HCT116 (cell line): ENCODE results near the gene AGAP1. TPM values are rescaled to one million over a fixed set of nuclear protein-coding genes. Genes with fewer than 3 reads are reported as not detected.

Experiments used
- ATAC-seq: fragments of 200-7000 bp; cut with Tn5 transposase; 2 replicates; pipeline ENCODE4 v1.9.1; 2020; ENCODE audit warnings: mild to moderate bottlenecking, moderate library complexity
- BruUV-seq: library from RNA; stranded (reverse); fragments of 400-500 nt; replicated peaks from 2 replicates; lab custom pipeline; 2021; lab: Mats Ljungman, UMichigan
- CTCF ChIA-PET: fragments of 300-600 bp; sonication (Branson Sonifier 250); formaldehyde crosslinking; loops from one replicate; lab custom pipeline; 2021; ENCODE audit warnings: antibody characterized with exemption; lab: Charles Lee
- POLR2A ChIA-PET: fragments of 300-600, 350-600 bp; sonication (Branson Sonifier 250); formaldehyde crosslinking; loops from one replicate; lab custom pipeline; 2021; ENCODE audit warnings: antibody characterized with exemption; lab: Charles Lee
- RAD21 ChIA-PET, 2 experiments: fragments of 300-600 bp; sonication (Branson Sonifier 250); formaldehyde crosslinking; loops; one replicate each; lab custom pipeline; 2023; ENCODE audit warnings: low total read pairs in 2 of 2; ENCODE audit not compliant: uncharacterized antibody in 2 of 2, unreplicated experiment in 2 of 2, low non-redundant PET in 1 of 2; lab: Charles Lee
- DNase-seq: peaks from one replicate; pipeline ENCODE4 v3.0.0-alpha.2; 2010; ENCODE audit warnings: low read depth, low spot score
- H2AFZ ChIP-seq: fragments of 200-600 bp; shearing (Covaris generic), sonication (generic); 2 replicates; pipeline ENCODE4 v1.6.1; 2017; ENCODE audit warnings: low read depth, mixed run types, mixed read lengths, antibody characterized with exemption, low read length; ENCODE audit not compliant: poor library complexity, severe bottlenecking
- H3K27ac ChIP-seq: 2 replicates; pipeline ENCODE4 v1.5.1; 2012; ENCODE audit warnings: low read depth, low read length
- H3K27me3 ChIP-seq: fragments of 200-600 bp; sonication (generic); 2 replicates; pipeline ENCODE4 v1.6.1; 2016; ENCODE audit warnings: mixed run types, low read length, mixed read lengths; ENCODE audit not compliant: insufficient read depth
- H3K36me3 ChIP-seq, 2 experiments: fragments of 200-500 bp in 1 of 2; fragments of 200-600 bp in 1 of 2; sonication (Bioruptor generic) in 1 of 2; sonication (generic) in 1 of 2; 2 replicates each; pipeline versions ENCODE4 v1.5.1 to v1.6.1; 2014 to 2016; ENCODE audit warnings: low read length in 2 of 2, inconsistent platforms in 1 of 2, mixed read lengths in 1 of 2, mixed run types in 1 of 2; ENCODE audit not compliant: insufficient read depth in 2 of 2, control insufficient read depth in 1 of 2
- H3K4me1 ChIP-seq, 2 experiments: fragments of 200-600 bp in 1 of 2; sonication (generic) in 1 of 2; 2 replicates each; pipeline versions ENCODE4 v1.5.1 to v1.6.1; 2012 to 2017; ENCODE audit warnings: low read length in 2 of 2, inconsistent platforms in 1 of 2, mild to moderate bottlenecking in 1 of 2, mixed read lengths in 1 of 2, mixed run types in 1 of 2, moderate library complexity in 1 of 2; ENCODE audit not compliant: insufficient read depth in 2 of 2, control insufficient read depth in 1 of 2
- H3K4me2 ChIP-seq: fragments of 200-600 bp; sonication (generic); 2 replicates; pipeline ENCODE4 v1.6.1; 2017; ENCODE audit warnings: mixed run types, low read length, mixed read lengths
- H3K4me3 ChIP-seq, 2 experiments: fragments of 200-600 bp in 1 of 2; sonication (generic) in 1 of 2; replicated peaks in 1 of 2; 2 replicates each; pipeline ENCODE4 v1.5.1; 2011 to 2016; ENCODE audit warnings: low read length in 2 of 2, control low read depth in 1 of 2, low read depth in 1 of 2, mild to moderate bottlenecking in 1 of 2, mixed read lengths in 1 of 2, mixed run types in 1 of 2
- H3K79me2 ChIP-seq: fragments of 200-600 bp; sonication (generic); 2 replicates; pipeline ENCODE4 v1.6.1; 2017; ENCODE audit warnings: mild to moderate bottlenecking, mixed run types, low read length, moderate library complexity, mixed read lengths; ENCODE audit not compliant: insufficient read depth
- H3K9ac ChIP-seq: fragments of 200-600 bp; sonication (generic); 2 replicates; pipeline ENCODE4 v1.6.1; 2016; ENCODE audit warnings: low read length, mixed read lengths
- H3K9me2 ChIP-seq: fragments of 200-600 bp; sonication (generic), shearing (Covaris generic); 2 replicates; pipeline ENCODE4 v1.6.1; 2017; ENCODE audit warnings: mixed run types, mild to moderate bottlenecking, moderate library complexity; ENCODE audit not compliant: insufficient read depth
- H3K9me3 ChIP-seq, 2 experiments: fragments of 200-500 bp in 1 of 2; fragments of 200-600 bp in 1 of 2; sonication (Bioruptor generic) in 1 of 2; sonication (generic) in 1 of 2; 2 replicates each; pipeline ENCODE4 v1.6.1; 2014 to 2017; ENCODE audit warnings: low read length in 2 of 2, mixed read lengths in 2 of 2, inconsistent platforms in 1 of 2, low read depth in 1 of 2, mild to moderate bottlenecking in 1 of 2, mixed run types in 1 of 2, moderate library complexity in 1 of 2; ENCODE audit not compliant: control insufficient read depth in 1 of 2, insufficient read depth in 1 of 2
- H4K20me1 ChIP-seq: fragments of 200-600 bp; sonication (generic), shearing (Covaris generic); 2 replicates; pipeline ENCODE4 v1.6.1; 2017; ENCODE audit warnings: mixed run types, mild to moderate bottlenecking, moderate library complexity; ENCODE audit not compliant: insufficient read depth
- EGR1 ChIP-seq: IDR thresholded peaks from 2 replicates; pipeline ENCODE4 v1.6.1; 2012; ENCODE audit warnings: low read depth
- POLR2A ChIP-seq: IDR thresholded peaks from 2 replicates; pipeline ENCODE4 v1.7.0; 2011; ENCODE audit warnings: borderline replicate concordance; ENCODE audit not compliant: insufficient read depth, insufficient read length; ENCODE audit errors: extremely low read depth
- RAD21 ChIP-seq: IDR thresholded peaks from 2 replicates; pipeline ENCODE4 v1.6.1; 2012; ENCODE audit warnings: low read depth, mild to moderate bottlenecking
- YY1 ChIP-seq: IDR thresholded peaks from 2 replicates; pipeline ENCODE4 v1.6.1; 2011; ENCODE audit warnings: low read length, low read depth, moderate library complexity, mild to moderate bottlenecking; ENCODE audit not compliant: insufficient replicate concordance; ENCODE audit errors: extremely low read depth
- ZFX ChIP-seq: fragments of 450-650 bp; IDR thresholded peaks from 2 replicates; pipeline ENCODE4 v1.6.1; 2017
- intact Hi-C: fragments of 100-400 bp; cut with micrococcal nuclease; formaldehyde crosslinking; loops from 2 replicates; pipeline ENCODE4 v1.10.0; 2022
- total RNA-seq: library from RNA; stranded (reverse); gene quantifications from one replicate; pipeline ENCODE4 v1.2.1, GENCODE V29; 2021; ENCODE audit not compliant: unreplicated experiment
- TF ChIP-seq, protein P1 (sequence below): IDR thresholded peaks from 2 replicates; pipeline ENCODE4 v1.6.1; 2012; ENCODE audit warnings: low read depth
- TF ChIP-seq, protein P2 (sequence below): IDR thresholded peaks from 2 replicates; pipeline ENCODE4 v1.6.1; 2011; ENCODE audit warnings: mild to moderate bottlenecking, low read length, moderate library complexity; ENCODE audit not compliant: insufficient replicate concordance; ENCODE audit errors: extremely low read depth
- TF ChIP-seq, protein P3 (sequence below), 3 experiments: fragments of 200-600 bp in 1 of 3; sonication (generic) in 1 of 3; IDR thresholded peaks in 2 of 3; conservative IDR thresholded peaks in 1 of 3; 2 replicates each; pipeline ENCODE4 v1.5.1; 2012 to 2017; ENCODE audit warnings: low read depth in 2 of 3, low read length in 2 of 3, antibody characterized with exemption in 1 of 3, borderline replicate concordance in 1 of 3, control low read depth in 1 of 3, mild to moderate bottlenecking in 1 of 3, mixed read lengths in 1 of 3, mixed run types in 1 of 3, moderate library complexity in 1 of 3; ENCODE audit not compliant: insufficient read depth in 1 of 3

The AGAP1 gene
- total RNA-seq, 1 experiment from 2014 or later = 43.8 TPM

DNA sequence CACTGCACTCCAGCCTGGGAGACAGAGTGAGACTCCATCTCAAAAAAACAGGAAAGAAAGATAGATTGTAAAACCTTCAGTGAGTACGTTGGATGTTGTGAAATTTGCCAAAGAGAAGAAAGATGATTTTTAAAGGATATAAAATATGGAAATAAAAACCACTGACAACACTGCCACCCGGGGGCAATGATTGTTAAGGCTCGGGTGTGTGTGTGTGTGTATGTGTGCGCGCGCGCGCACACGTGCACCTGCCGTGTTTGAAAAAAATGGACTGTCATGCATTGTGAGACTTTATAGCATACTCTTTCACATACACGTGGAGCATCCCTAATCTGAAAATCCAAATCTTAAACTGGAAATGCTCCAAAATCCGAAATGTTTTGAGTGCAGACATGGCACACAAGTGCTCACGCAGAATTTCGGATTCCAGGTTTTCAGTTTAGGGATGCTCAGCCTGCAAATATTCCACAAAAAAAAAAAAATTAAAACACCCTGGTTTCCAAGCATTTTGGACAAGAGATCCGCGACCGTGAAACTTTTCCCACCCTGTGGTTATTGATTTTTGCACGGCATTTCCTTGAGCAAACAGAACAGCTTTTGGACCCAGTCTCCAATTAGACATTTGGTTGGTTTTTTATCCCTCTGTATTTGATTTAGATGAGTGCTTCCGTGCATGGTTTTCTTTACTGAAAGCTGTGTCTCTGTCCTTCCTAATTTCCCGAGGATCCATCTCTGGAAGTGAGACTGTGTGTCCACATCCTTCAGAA, 269.2 kb downstream of the AGAP1 start:
- ChIA-PET POLR2A (no interaction called here), RAD21 (no interaction called here), CTCF (interaction anchor here (1.2 kb wide), 1 partner anchor 16 kb away, joined by 3 read pairs; no protein-coding TSS in a partner anchor)
- TF ChIP-seq POLR2A (no peak), YY1 (no peak), ZFX (no peak), EGR1 (no peak), RAD21 (0 out of 2 replicates have a peak, but pooled peaks have one; percentile 13)
- TF ChIP-seq, protein P1, sequence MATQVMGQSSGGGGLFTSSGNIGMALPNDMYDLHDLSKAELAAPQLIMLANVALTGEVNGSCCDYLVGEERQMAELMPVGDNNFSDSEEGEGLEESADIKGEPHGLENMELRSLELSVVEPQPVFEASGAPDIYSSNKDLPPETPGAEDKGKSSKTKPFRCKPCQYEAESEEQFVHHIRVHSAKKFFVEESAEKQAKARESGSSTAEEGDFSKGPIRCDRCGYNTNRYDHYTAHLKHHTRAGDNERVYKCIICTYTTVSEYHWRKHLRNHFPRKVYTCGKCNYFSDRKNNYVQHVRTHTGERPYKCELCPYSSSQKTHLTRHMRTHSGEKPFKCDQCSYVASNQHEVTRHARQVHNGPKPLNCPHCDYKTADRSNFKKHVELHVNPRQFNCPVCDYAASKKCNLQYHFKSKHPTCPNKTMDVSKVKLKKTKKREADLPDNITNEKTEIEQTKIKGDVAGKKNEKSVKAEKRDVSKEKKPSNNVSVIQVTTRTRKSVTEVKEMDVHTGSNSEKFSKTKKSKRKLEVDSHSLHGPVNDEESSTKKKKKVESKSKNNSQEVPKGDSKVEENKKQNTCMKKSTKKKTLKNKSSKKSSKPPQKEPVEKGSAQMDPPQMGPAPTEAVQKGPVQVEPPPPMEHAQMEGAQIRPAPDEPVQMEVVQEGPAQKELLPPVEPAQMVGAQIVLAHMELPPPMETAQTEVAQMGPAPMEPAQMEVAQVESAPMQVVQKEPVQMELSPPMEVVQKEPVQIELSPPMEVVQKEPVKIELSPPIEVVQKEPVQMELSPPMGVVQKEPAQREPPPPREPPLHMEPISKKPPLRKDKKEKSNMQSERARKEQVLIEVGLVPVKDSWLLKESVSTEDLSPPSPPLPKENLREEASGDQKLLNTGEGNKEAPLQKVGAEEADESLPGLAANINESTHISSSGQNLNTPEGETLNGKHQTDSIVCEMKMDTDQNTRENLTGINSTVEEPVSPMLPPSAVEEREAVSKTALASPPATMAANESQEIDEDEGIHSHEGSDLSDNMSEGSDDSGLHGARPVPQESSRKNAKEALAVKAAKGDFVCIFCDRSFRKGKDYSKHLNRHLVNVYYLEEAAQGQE = no peak
- TF ChIP-seq, protein P2, sequence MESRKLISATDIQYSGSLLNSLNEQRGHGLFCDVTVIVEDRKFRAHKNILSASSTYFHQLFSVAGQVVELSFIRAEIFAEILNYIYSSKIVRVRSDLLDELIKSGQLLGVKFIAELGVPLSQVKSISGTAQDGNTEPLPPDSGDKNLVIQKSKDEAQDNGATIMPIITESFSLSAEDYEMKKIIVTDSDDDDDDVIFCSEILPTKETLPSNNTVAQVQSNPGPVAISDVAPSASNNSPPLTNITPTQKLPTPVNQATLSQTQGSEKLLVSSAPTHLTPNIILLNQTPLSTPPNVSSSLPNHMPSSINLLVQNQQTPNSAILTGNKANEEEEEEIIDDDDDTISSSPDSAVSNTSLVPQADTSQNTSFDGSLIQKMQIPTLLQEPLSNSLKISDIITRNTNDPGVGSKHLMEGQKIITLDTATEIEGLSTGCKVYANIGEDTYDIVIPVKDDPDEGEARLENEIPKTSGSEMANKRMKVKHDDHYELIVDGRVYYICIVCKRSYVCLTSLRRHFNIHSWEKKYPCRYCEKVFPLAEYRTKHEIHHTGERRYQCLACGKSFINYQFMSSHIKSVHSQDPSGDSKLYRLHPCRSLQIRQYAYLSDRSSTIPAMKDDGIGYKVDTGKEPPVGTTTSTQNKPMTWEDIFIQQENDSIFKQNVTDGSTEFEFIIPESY = no peak
- TF ChIP-seq, protein P3, sequence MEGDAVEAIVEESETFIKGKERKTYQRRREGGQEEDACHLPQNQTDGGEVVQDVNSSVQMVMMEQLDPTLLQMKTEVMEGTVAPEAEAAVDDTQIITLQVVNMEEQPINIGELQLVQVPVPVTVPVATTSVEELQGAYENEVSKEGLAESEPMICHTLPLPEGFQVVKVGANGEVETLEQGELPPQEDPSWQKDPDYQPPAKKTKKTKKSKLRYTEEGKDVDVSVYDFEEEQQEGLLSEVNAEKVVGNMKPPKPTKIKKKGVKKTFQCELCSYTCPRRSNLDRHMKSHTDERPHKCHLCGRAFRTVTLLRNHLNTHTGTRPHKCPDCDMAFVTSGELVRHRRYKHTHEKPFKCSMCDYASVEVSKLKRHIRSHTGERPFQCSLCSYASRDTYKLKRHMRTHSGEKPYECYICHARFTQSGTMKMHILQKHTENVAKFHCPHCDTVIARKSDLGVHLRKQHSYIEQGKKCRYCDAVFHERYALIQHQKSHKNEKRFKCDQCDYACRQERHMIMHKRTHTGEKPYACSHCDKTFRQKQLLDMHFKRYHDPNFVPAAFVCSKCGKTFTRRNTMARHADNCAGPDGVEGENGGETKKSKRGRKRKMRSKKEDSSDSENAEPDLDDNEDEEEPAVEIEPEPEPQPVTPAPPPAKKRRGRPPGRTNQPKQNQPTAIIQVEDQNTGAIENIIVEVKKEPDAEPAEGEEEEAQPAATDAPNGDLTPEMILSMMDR (IDR thresholded peaks at IDR 0.05 in 2 of 3, conservative IDR thresholded peaks at IDR 0.05 in 1 of 3; ENCODE audit: borderline replicate concordance in 1 of 3, insufficient read depth in 1 of 3, low read depth in 2 of 3, low read length in 2 of 3) = peak in 2 of 3 experiments; percentile 14 to 35; a peak in 3 of 6 replicates
- DNase-seq (no peak), ATAC-seq (no peak)
- BruUV-seq = no TSS peak
- Histone ChIP-seq H3K9ac (no peak overlapping the region), H3K9me3 (no peaks in the 10 kb centered on the region), H3K27ac (no peak overlapping the region), H3K9me2 (no peaks in the 10 kb centered on the region), H4K20me1 (no peaks in the 10 kb centered on the region), H3K27me3 (no peaks in the 10 kb centered on the region), H3K79me2 (no peaks in the 10 kb centered on the region; the same call in 1 of the 2 replicates), H3K4me2 (no peak overlapping the region), H3K4me3 (no peak overlapping the region), H3K36me3 (peaks cover 0 to 4% of the 10 kb centered on the region in 2 experiments; a peak in 3 of 4 replicates), H3K4me1 (peaks cover 0 to 10% of the 10 kb centered on the region in 2 experiments; a peak in 2 of 4 replicates), H2AFZ (no peak overlapping the region)
- intact Hi-C loops = no loop called here
